H1 (cell line): ENCODE measurements around the gene PFDN4. TPM values are rescaled to one million over a fixed set of nuclear protein-coding genes. Genes with fewer than 3 reads are reported as not detected.

Experiments
- CTCF ChIA-PET: fragments of 300-600 bp; sonication (Branson Sonifier 250); formaldehyde crosslinking; loops from one replicate; lab custom pipeline; 2021; ENCODE audit not compliant: partially characterized antibody; lab: Charles Lee
- POLR2A ChIA-PET: fragments of 300-600 bp; sonication (Branson Sonifier 250); formaldehyde crosslinking; loops from one replicate; lab custom pipeline; 2021; ENCODE audit warnings: inconsistent platforms; ENCODE audit not compliant: partially characterized antibody; lab: Charles Lee
- DNase-seq, 2 experiments: peaks; one replicate each; pipeline versions ENCODE4 v3.0.0 to v3.0.0-alpha.2; 2010 to 2022; ENCODE audit warnings: low spot score in 2 of 2, low read depth in 1 of 2, mixed read lengths in 1 of 2
- FAIRE-seq: peaks from 2 replicates; lab custom pipeline; 2011; peaks lifted over from hg19 to GRCh38; lab: Jason Lieb, UNC
- H2AFZ ChIP-seq: 2 replicates; pipeline ENCODE4 v1.8.1; 2012; ENCODE audit warnings: low read length, inconsistent platforms
- H2AK5ac ChIP-seq: 2 replicates; pipeline ENCODE4 v1.6.1; 2013; ENCODE audit warnings: low read depth, low read length
- H2BK120ac ChIP-seq: replicated peaks from 2 replicates; pipeline ENCODE3; 2013; ENCODE audit warnings: low read depth, low read length, inconsistent platforms
- H2BK12ac ChIP-seq: 2 replicates; pipeline ENCODE4 v1.6.1; 2013; ENCODE audit warnings: low read depth, low read length
- H2BK15ac ChIP-seq: 2 replicates; pipeline ENCODE4 v1.6.1; 2013; ENCODE audit warnings: low read length
- H2BK20ac ChIP-seq: 2 replicates; pipeline ENCODE4 v1.6.1; 2013; ENCODE audit warnings: low read length
- H2BK5ac ChIP-seq: 2 replicates; pipeline ENCODE4 v1.6.1; 2013; ENCODE audit warnings: low read depth, low read length
- H3K14ac ChIP-seq: 2 replicates; pipeline ENCODE4 v1.6.1; 2013; ENCODE audit warnings: inconsistent platforms; ENCODE audit not compliant: insufficient read length
- H3K18ac ChIP-seq: 2 replicates; pipeline ENCODE4 v1.6.1; 2013; ENCODE audit warnings: low read length; ENCODE audit errors: extremely low read depth
- H3K23ac ChIP-seq: 2 replicates; pipeline ENCODE4 v1.6.1; 2013; ENCODE audit warnings: inconsistent platforms; ENCODE audit not compliant: insufficient read length
- H3K23me2 ChIP-seq: 2 replicates; pipeline ENCODE4 v1.6.1; 2013; ENCODE audit warnings: low read depth, low read length
- H3K27ac ChIP-seq: 2 replicates; pipeline ENCODE4 v1.6.1; 2011; ENCODE audit warnings: low read depth, low read length, inconsistent platforms
- H3K27me3 ChIP-seq, 4 experiments: replicated peaks in 1 of 4; 1 replicate in 1 of 4; 2 replicates in 3 of 4; pipeline versions ENCODE4 v1.6.1 to v1.8.1; 2011 to 2013; ENCODE audit warnings: low read length in 3 of 4, mild to moderate bottlenecking in 3 of 4, inconsistent platforms in 2 of 4, mixed read lengths in 2 of 4, moderate library complexity in 1 of 4; ENCODE audit not compliant: control insufficient read depth in 3 of 4, insufficient read depth in 3 of 4; ENCODE audit errors: extremely low read depth in 1 of 4
- H3K36me3 ChIP-seq, 4 experiments: 2 replicates each; pipeline versions ENCODE4 v1.6.1 to v1.8.1; 2011 to 2013; ENCODE audit warnings: mild to moderate bottlenecking in 4 of 4, low read length in 3 of 4, moderate library complexity in 2 of 4, control low read depth in 1 of 4, inconsistent platforms in 1 of 4; ENCODE audit not compliant: insufficient read depth in 4 of 4, control insufficient read depth in 2 of 4
- H3K4ac ChIP-seq: replicated peaks from 2 replicates; pipeline ENCODE3; 2013; ENCODE audit warnings: low read length, low read depth, mixed read lengths, inconsistent platforms; ENCODE audit not compliant: insufficient read length
- H3K4me1 ChIP-seq, 4 experiments: replicated peaks in 1 of 4; 1 replicate in 1 of 4; 2 replicates in 3 of 4; pipeline versions ENCODE4 v1.6.1 to v1.8.1; 2011 to 2013; ENCODE audit warnings: low read length in 3 of 4, inconsistent platforms in 2 of 4, mixed read lengths in 1 of 4; ENCODE audit not compliant: insufficient read depth in 4 of 4, control insufficient read depth in 3 of 4
- H3K4me2 ChIP-seq, 2 experiments: 2 replicates each; pipeline versions ENCODE4 v1.6.1 to v1.8.1; 2011 to 2013; ENCODE audit warnings: low read depth in 2 of 2, low read length in 2 of 2, control low read depth in 1 of 2, inconsistent platforms in 1 of 2, mild to moderate bottlenecking in 1 of 2; ENCODE audit not compliant: insufficient read depth in 1 of 2
- H3K4me3 ChIP-seq, 4 experiments: fragments of 200-600, 300-600 bp in 1 of 4; sonication (generic), shearing (Covaris generic), sonication (Bioruptor Twin) in 1 of 4; 2 replicates each; pipeline versions ENCODE4 v1.5.1 to v1.8.1; 2011 to 2016; ENCODE audit warnings: low read length in 4 of 4, low read depth in 3 of 4, control low read depth in 2 of 4, inconsistent platforms in 2 of 4, mild to moderate bottlenecking in 2 of 4, mixed read lengths in 1 of 4, moderate library complexity in 1 of 4; ENCODE audit not compliant: insufficient read depth in 2 of 4; ENCODE audit errors: extremely low read depth in 1 of 4
- H3K56ac ChIP-seq: replicated peaks from 2 replicates; pipeline ENCODE3; 2013; ENCODE audit warnings: low read depth, mild to moderate bottlenecking, mixed read lengths, low read length, inconsistent platforms; ENCODE audit not compliant: insufficient read length
- H3K79me1 ChIP-seq: 2 replicates; pipeline ENCODE4 v1.6.1; 2013; ENCODE audit warnings: low read depth, low read length, control low read depth
- H3K79me2 ChIP-seq, 2 experiments: 2 replicates each; pipeline versions ENCODE4 v1.6.1 to v1.8.1; 2012 to 2013; ENCODE audit warnings: low read length in 2 of 2, mild to moderate bottlenecking in 2 of 2, inconsistent platforms in 1 of 2; ENCODE audit not compliant: insufficient read depth in 2 of 2, control insufficient read depth in 1 of 2
- H3K9ac ChIP-seq, 4 experiments: replicated peaks in 1 of 4; 1 replicate in 1 of 4; 2 replicates in 3 of 4; pipeline versions ENCODE4 v1.6.1 to v1.8.1; 2011 to 2013; ENCODE audit warnings: low read depth in 3 of 4, low read length in 3 of 4, control low read depth in 2 of 4, mild to moderate bottlenecking in 2 of 4, moderate library complexity in 2 of 4, inconsistent platforms in 1 of 4; ENCODE audit errors: extremely low read depth in 1 of 4
- H3K9me3 ChIP-seq, 2 experiments: 2 replicates each; pipeline versions ENCODE4 v1.6.1 to v1.8.1; 2012 to 2013; ENCODE audit warnings: mild to moderate bottlenecking in 2 of 2, moderate library complexity in 2 of 2, control low read depth in 1 of 2, inconsistent platforms in 1 of 2, low read depth in 1 of 2, low read length in 1 of 2, mixed read lengths in 1 of 2; ENCODE audit not compliant: insufficient read depth in 2 of 2
- H4K20me1 ChIP-seq, 2 experiments: replicated peaks in 1 of 2; 2 replicates each; pipeline versions ENCODE3 to v1.8.1; 2011 to 2013; ENCODE audit warnings: inconsistent platforms in 2 of 2, low read length in 2 of 2, mild to moderate bottlenecking in 1 of 2; ENCODE audit not compliant: insufficient read depth in 2 of 2, control insufficient read depth in 1 of 2
- H4K5ac ChIP-seq: 2 replicates; pipeline ENCODE4 v1.6.1; 2013; ENCODE audit warnings: low read length, low read depth, mixed read lengths, inconsistent platforms; ENCODE audit not compliant: insufficient read length
- H4K8ac ChIP-seq: 2 replicates; pipeline ENCODE4 v1.8.0; 2013; ENCODE audit warnings: mild to moderate bottlenecking, moderate library complexity, low read length, inconsistent platforms; ENCODE audit not compliant: insufficient read depth; ENCODE audit errors: extremely low read depth
- H4K91ac ChIP-seq: replicated peaks from 2 replicates; pipeline ENCODE3; 2013; ENCODE audit warnings: low read length, mixed read lengths, inconsistent platforms; ENCODE audit not compliant: insufficient read length
- CBX8 ChIP-seq: fragments of 300-800, 300-1000 bp; sonication (generic); IDR thresholded peaks from 2 replicates; pipeline ENCODE4 v1.7.1; 2016; ENCODE audit warnings: low read depth, low read length, borderline replicate concordance
- CHD2 ChIP-seq: IDR thresholded peaks from 2 replicates; pipeline ENCODE4 v1.6.1; 2012; ENCODE audit warnings: low read length, improper control_type of control experiment
- FOSL1 ChIP-seq: IDR thresholded peaks from 2 replicates; pipeline ENCODE4 v1.6.1; 2011; ENCODE audit warnings: mild to moderate bottlenecking, low read depth, low read length, moderate library complexity; ENCODE audit not compliant: insufficient read depth
- POU5F1 ChIP-seq: IDR thresholded peaks from 2 replicates; pipeline ENCODE4 v1.6.1; 2011; ENCODE audit warnings: low read depth, mild to moderate bottlenecking, low read length, moderate library complexity
- RAD21 ChIP-seq, 2 experiments: IDR thresholded peaks in 1 of 2; conservative IDR thresholded peaks in 1 of 2; 2 replicates each; pipeline ENCODE4 v1.6.1; 2011; ENCODE audit warnings: low read depth in 2 of 2, low read length in 2 of 2, improper control_type of control experiment in 1 of 2, inconsistent platforms in 1 of 2, mild to moderate bottlenecking in 1 of 2, moderate library complexity in 1 of 2
- SAP30 ChIP-seq: fragments of 300-600 bp; sonication (generic); IDR thresholded peaks from 2 replicates; pipeline ENCODE4 v1.7.1; 2012; ENCODE audit warnings: low read length, moderate library complexity, mild to moderate bottlenecking, inconsistent platforms; ENCODE audit not compliant: insufficient read depth, insufficient replicate concordance
- WGBS, 2 experiments: shearing (Covaris generic) in 1 of 2; methylation state at CpG; one replicate each; pipeline versions ENCODE4 v1.1.6 to v1.1.7; 2013 to 2015; ENCODE audit warnings: low lambda C conversion rate in 2 of 2, mixed read lengths in 2 of 2, inconsistent platforms in 1 of 2, low coverage in 1 of 2, missing lambda C conversion rate in 1 of 2; ENCODE audit not compliant: insufficient replicate concordance in 2 of 2, insufficient coverage in 1 of 2, insufficient read length in 1 of 2; ENCODE audit errors: extremely low coverage in 1 of 2, missing lambda C conversion rate in 1 of 2; 5-methylcytosine and 5-hydroxymethylcytosine counted together
- polyA plus RNA-seq, 7 experiments: library from polyadenylated mRNA; depleted of rRNA in 3 of 7; stranded (reverse) in 5 of 7; unstranded in 2 of 7; fragments of >200 nt in 5 of 7; fragments of 200-250 nt in 2 of 7; gene quantifications; 1 replicate in 5 of 7; 2 replicates in 1 of 7; 4 replicates in 1 of 7; pipeline versions ENCODE4 v1.2.1 to v1.2.3, GENCODE V29; 2011 to 2013; ENCODE audit warnings: missing spikeins in 2 of 7, mixed read lengths in 2 of 7
- total RNA-seq: library from RNA; stranded (reverse); fragmentation: NEBNext Ultra II Directional; extraction: Animal tissue kit (Norgen Biotek cat#: 25700); gene quantifications from 2 replicates; pipeline ENCODE4 v1.2.1, GENCODE V29; 2021

PFDN4 gene
- total and polyA plus RNA-seq, 2 of the 8 experiments (the other 6 are each of a cell fraction or from before 2014, with no cell fraction given), result 41.9 to 96.8 TPM

DNA sequence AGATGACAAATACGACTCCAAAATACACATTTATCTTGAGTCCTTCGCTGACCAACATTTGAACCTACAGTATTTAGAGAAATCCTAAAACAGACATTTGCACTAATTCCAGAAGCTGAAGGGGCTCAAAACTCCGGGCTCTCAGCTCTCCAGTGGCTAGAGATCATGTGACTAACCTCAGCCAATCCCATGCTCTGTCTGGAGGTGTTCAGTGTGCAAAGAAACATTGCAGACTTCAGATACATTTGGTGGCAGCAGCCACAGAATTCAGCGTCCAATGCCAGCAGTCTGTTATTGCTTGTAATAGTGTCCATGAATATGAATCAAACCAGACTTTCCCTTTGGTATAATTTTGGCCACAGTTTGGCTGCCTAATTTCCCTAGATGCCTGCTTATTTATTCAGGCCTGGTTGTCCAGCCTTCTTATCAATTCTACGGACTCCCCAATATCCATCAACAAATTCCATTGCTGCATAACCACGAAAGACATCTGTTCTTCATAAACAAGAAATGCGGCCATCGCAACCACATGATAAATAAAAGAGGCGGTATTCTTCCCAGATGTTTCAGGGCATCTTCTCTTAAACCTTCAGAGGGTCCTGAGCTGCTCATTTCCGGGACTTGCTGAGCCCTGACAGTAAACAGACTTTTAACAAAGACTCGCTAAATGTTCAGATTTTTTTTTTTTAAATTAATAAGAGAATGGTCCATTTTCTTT lies 19.6 kb upstream of the PFDN4 start:
- CTCF ChIA-PET, result interaction anchor here (0.6 to 23.7 kb wide), 5 partner anchors 11 to 1955 kb away, joined by 3 to 591 read pairs (median 4); no protein-coding TSS in a partner anchor
- no peaks in the 10 kb centered on the region for H4K20me1 ChIP-seq
- H2BK20ac ChIP-seq, result no peak overlapping the region
- no peaks in the 10 kb centered on the region for H3K36me3 ChIP-seq
- H2AFZ ChIP-seq, result no peak overlapping the region
- no peak overlapping the region for H3K14ac ChIP-seq
- H3K4me3 ChIP-seq, result no peak overlapping the region
- no peak for FAIRE-seq
- no peak overlapping the region for H2AK5ac ChIP-seq
- no peak overlapping the region for H2BK120ac ChIP-seq
- no peaks in the 10 kb centered on the region for H3K27me3 ChIP-seq
- no peak overlapping the region for H3K56ac ChIP-seq
- TF ChIP-seq CHD2, result no peak
- no peak for TF ChIP-seq CBX8
- TF ChIP-seq SAP30, result no peak
- TF ChIP-seq RAD21 (IDR thresholded peaks at IDR 0.05 in 1 of 2, conservative IDR thresholded peaks at IDR 0.05 in 1 of 2; ENCODE audit: low read depth in 2 of 2, low read length in 2 of 2), result no peak
- TF ChIP-seq POU5F1, result no peak
- TF ChIP-seq FOSL1, result no peak
- no peak overlapping the region for H3K9ac ChIP-seq
- H3K4ac ChIP-seq, result no peak overlapping the region
- no peaks in the 10 kb centered on the region for H3K23me2 ChIP-seq
- 91% methylated on average over 11 of the region's 11 CpGs; no CpG with 5 or more reads in 1 of the 2 experiments for WGBS, 2 experiments
- no peak overlapping the region for H3K27ac ChIP-seq
- H4K8ac ChIP-seq, result no peak overlapping the region
- POLR2A ChIA-PET, result no interaction called here
- H2BK15ac ChIP-seq, result no peak overlapping the region
- no peaks in the 10 kb centered on the region for H3K4me1 ChIP-seq
- no peak overlapping the region for H3K18ac ChIP-seq
- H4K5ac ChIP-seq, result no peak overlapping the region
- H3K79me2 ChIP-seq, result no peaks in the 10 kb centered on the region
- DNase-seq, result no peak
- no peak overlapping the region for H2BK12ac ChIP-seq
- no peaks in the 10 kb centered on the region for H3K79me1 ChIP-seq
- H3K23ac ChIP-seq, result no peak overlapping the region
- H2BK5ac ChIP-seq, result no peak overlapping the region
- no peaks in the 10 kb centered on the region for H3K9me3 ChIP-seq
- H4K91ac ChIP-seq, result no peak overlapping the region
- no peak overlapping the region for H3K4me2 ChIP-seq
